ENCODE measurements around the gene UBR4.

Gene UBR4

DNA sequence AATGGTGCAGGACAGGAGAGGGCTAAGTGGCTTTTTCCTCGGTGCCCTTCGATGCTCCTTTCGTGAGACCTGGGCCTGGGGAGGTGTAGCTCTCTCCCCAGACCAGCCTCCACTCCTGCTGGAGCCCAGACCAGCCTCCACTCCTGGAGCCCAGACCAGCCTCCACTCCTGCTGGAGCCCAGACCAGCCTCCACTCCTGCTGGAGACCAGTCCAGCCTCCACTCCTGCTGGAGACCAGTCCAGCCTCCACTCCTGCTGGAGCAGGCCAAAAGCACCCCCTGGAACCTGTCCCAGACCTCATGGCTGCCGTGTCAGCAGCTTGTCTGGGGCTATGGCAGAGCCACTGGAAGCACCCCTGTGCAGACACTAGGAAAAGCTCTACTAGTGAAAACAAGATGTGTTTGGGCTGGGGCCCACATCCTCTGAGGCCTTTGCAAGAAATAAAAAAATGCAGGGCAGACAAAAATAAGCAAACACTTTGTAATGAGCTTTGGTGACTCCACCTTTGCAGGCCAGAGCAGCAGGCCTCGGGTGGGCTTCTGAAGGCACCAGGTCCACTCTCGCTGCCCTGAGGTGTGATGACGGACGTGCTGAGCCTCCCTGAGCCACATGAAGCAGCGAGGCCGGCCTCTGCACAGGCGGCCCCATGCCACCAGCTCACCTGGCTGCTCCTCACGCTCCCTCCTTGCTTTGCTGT lies 137.6 kb downstream of the UBR4 start:
- no peak for DNase-seq (ENCODE audit: low read depth)

DNA sequence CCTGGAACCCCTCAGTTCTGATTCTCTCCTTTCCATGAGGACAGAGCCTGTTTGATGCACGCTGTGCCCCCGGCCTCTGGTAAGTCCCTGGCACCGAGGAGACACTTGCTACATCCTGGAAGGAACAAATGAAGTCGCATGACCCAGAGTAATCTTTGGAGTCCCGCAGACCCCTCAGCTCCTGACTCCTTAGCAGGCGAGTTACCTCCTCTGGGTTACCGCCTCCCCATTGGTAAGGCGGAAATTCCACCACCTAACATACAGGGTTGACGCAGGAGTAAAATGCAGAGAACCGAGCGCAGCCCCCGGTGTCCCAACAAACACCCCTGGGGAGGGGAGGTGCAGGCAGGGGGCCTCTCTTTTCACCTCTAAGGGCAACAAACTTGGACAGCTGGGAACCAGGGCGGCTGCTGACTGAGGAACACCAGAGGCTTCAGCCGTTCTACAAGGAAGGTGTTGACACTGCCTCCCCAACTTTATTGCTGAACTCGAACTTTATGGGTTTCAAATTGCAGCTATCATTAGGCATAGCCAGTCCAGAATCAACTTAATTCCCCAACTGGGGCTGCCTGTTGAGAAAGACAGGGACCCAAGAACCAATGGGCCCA lies 138.3 kb downstream of the UBR4 start:
- DNase-seq (ENCODE audit: low read depth): no peak

DNA sequence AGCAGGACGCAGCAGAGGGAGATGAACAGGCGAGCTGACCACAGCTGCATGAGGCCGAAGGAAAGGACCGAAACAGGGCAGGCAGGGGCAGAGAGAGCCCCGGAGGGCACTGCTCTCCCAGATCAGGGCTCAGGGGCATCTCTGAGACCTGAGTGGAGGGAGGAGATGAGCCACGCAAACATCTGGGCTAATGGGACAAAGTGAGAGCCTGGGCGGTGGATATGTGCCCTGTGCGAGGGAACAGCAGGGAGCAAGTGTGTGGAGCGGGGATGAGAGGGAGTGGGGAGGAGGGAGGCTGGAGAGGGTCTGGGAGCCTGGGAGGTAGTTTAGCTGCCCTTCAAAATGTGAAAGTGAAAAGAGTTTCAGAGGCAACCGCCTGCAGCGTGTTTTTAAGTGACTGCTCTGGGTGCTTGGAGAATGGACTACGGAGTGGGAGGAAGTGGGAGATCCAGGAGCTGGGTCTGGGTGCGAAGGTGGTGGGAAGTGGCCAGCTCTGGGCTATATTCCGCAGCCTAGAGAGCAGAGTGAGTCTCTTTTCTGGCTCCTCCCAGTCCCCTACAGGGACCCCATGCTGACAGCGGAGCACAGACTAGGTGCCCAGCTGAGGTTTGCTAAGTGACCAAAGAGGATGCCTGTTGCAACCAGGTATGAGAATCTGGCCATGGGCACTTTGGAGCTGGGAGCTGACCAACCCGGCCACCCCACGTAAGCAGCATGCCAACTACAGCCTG lies 139.0 kb downstream of the UBR4 start:
- no peak for DNase-seq (ENCODE audit: low read depth)

DNA sequence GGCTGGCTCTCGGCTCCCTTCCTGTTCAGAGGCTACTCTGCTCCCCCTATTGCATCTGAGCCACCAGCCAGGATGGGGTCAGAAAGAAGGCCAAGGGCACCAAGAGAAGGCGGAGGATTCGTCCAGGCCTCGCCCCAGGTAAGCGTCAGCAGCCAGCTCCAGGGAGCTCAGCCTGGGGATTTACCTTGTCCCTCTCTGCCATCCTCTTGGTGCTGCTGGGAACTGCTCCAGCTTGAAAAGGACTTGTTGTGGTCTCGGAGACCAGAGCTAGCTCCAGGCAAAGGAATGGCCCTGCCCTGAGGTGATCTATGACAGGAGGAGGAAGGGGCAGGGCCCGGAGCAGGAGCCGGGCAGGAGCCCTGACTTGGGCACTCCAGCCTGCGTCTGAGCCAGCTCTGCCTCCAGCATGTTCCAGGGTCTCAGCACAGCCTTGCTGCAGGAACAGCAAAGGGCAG lies 139.8 kb downstream of the UBR4 start:
- no peak for DNase-seq (ENCODE audit: low read depth)

DNA sequence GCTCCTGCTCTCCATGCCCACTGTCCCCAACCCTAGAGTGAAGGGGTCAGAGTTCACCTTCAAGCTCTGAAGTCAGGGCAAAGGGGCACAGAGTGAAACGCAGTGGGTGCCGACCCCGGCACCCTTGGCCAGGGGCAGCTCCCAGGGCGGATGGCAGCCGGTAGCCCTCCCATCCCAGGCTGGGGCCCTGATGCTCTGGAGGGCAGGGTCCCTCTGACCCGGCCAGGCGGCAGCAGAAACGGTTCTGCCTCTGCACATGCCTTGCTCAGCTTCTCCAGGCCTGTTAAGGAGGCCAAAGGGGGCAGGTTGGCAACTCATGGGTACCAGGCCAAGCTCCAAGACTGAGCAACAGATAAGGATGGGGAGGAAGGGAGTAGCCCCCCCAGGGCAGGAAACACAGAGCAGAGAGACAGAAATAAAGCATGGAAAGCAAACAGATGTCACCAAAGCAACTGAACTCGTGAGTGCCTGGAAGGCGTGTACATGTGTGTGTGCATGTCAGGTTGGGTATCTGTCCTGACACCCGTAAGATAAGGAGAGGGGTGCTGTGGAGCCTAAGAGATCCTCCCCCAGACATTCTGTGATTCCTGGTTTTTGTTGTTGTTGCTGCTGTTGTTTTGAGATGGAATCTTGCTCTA lies 141.3 kb downstream of the UBR4 start:
- DNase-seq (ENCODE audit: low read depth): no peak

DNA sequence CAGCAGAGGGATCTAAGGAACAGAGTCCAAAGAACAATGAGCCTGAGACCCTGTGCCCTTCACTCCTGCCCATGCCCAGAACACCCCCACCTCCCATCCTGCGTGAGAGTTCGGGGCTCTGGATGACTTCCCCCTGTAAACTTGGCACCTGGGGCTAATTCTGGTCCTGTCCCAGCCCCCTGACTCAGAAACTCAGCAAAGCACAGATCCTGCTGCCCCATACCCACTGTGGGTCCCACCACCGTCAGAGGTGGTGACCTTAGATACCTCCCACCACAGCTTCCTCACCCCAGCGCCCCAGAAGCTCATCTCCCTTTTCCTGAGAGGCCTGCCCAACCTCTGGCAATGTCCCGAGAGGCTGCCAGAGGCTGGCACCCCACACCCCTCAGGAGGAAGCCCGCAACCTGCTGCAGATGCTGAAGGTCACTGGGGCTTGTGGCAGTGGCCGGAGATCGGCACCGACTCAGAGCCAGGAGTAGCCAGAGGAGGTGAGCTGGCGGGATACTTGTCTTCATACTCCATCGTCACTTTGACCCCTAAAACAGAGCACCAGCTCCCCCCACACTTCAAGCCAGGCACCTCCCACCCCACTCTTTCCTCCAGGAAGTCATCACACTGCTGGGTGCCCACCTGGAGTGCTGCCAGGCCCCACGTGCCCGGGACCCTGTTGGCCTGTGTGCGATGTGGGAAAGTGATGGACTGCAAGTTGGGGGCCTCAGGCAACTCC lies 142.0 kb downstream of the UBR4 start:
- DNase-seq (ENCODE audit: low read depth): no peak

DNA sequence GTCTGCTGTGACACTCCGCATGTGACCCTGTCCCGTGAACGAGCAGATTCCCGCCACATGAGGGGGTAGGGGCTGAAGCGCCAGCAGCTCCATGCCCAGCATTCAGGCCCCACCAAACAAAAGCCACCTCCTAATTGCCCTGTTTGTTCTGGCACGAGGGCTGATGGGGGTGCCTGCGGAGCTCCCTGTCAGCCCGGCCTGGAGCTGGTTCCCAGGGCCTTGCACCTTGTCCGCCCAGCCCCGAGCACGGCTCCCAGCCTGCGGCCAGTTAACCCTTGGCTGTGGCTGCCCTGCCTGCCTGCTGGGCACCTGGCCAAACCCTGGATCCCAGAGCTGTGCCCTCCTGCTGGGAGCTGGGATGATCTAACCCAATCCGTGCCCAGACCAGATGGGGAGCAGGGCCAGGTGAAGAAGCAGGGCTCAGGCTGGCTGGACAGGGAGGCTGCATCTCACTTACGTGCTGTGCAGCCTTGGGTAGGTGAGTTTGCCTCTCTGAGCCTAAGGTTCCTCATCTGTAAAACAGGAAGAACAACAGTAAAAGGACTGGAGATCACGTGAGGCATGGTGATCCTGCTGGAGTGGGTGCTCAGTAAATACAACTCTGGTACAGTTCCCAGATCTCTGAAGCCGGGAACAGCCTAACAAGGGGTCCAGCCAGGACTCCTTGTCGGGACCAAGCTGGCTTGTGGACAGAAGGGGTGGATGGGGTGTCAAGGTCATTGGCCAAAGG lies 142.7 kb downstream of the UBR4 start:
- DNase-seq (ENCODE audit: low read depth): no peak

DNA sequence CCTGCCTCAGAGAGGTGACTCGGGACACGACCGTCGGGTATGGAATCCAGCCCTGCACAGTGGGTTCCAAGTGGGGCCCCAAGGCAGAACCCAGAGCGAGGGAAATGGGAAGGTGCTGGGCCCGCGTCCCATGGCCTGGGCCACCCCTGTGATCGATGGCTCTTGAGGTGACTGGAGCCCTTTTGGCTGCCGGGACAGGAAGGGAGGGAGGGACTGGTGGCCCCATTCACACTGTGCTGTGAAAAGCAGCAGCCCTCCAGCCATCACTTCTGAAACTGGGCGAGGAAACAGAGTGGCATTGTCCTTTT lies 143.2 kb downstream of the UBR4 start:
- DNase-seq (ENCODE audit: low read depth): no peak

DNA sequence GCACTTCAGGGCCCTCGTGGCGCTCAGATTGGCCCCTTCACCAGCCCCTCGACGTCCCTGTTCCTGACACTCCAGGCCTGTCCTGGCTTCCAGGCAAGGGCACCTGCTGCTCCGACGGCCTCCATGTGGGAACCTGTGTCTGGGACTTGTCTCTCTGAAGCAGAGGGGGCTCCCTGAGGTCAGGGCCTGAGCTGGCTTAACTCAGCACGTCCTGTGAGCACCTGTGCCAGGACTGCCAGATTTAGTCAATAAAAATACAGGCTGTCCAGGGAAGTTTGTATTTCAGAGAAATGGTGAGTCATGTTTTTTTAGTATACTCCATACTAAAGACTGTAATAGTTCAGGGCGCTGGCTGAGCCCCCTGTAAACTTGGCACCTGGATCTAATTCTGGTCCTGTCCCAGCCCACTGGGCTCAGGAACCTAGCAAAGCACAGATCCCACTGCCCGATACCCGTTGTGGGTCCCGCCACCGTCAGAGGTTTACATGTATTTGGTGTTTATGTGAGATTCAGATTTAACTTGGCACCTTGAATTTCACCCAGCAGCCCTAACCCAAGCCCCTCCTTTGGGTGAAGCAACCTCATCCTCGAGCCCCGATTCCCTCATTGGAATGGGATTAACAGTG lies 143.7 kb downstream of the UBR4 start:
- DNase-seq (ENCODE audit: low read depth): no peak

DNA sequence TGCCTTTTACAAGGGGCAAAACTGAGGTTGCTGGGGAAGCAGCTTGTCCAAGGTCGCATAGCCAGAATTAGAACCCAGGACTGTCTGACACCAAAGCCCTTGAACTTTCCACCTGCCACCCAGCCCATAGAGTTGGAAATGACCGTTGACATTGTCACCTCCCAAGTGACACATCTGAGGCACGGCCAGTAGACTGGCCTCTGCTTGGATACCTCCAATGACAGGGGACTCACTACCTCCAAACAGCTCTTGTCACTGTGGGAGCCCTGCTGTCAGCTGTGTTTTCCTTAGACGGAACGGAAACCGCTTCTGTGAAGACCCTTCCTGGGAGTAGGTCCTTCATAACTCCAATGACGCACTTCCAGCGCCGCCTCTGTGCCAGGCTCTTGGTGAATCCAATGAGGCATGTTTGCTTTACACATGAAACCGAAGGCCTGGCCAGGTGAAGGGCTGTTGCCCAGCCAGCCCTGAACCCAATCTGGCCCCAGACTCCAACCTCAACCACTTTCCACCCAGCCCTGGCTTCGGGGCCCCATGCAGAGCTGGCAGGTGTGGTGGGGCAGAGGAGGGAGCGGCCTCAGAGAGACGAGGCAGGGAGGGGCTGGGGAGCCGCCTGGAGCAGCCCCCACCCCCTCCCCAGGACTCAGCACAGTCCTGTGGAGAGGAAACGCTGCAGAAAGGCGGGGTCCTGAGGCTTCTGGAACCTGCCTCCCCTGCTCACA lies 144.4 kb downstream of the UBR4 start:
- no peak for DNase-seq (ENCODE audit: low read depth)

DNA sequence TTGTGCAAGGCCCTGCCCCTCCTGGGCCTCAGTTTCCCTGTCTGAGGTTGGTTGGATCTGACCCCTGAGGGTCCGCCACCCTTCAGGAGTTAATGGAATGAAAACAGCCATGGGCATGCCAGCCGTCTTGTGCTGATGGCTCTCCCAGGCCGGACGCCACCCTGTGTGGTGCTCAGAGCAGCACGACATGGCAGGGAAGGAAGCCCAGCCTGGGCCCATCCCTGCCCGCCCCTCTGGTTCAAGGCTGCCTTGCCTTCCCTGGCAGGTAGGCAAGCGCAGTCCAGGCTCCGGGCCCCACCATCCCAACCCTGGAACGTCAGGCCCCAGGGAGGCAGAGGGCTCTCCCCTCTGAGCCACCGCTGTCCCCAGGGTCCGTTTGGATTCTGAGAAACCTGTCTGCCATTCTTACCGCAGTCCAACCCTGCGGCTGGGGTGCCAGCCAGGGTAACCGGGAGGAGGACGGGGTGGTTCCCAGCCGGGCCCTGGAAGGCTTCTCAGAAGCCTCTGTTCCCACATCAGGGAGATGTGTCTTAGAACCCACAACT lies 145.1 kb downstream of the UBR4 start:
- no peak for DNase-seq (ENCODE audit: low read depth)

DNA sequence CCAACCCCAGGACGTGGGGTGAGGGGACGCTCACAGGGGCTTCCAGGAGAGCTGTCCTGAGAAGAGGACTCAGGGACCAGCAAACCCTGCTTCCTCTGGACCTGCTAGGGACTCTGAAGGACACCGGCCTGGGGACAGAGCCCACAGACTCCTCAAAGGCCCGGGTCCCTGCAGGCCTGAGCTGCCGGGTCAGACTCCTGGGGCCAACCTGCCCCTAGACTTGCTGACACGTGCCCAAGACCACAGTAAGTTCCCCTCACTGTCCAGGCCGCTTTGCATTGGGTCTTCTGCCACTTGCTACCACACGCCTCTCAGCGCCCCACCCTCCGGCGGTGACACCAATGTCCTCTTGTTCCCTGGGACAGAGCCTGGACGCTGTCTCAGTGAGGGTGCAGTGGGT lies 146.9 kb downstream of the UBR4 start:
- DNase-seq (ENCODE audit: low read depth): no peak

DNA sequence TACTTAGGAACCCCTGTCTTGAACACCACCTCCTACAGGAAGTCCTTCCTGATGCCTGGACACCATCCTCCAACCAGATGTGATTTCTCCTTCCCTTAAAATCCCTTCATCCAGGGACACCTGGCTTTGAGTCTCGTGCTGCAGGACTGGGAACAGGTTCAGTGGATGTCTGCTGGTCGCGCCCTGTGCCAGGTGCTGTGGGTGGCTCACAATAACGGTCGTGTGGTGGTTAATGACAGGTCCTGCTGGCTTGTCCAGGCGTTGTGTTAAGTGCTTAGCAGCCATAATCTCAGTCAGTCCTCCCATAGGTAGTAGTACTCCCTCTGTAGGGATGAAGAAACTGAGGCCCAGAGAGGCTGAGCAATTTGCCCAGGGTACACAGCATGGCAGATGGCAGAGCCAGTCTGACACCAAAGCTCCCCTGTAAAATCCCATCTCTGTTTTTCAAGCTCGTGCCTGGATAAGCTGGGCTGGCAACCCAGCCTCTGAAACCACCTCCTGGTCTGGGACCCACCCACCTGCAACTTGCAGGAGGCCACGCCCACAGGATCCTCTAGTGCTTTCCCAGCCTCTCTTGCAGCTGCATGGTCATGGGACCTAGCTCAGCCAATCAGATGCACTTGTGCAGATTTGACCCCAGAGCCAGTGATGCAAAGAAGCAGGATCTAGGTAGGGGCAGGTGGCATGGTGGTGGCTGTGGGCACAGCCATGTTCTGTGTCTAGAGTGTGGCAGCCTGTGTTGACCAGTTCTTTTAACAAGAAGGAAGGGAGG lies 147.6 kb downstream of the UBR4 start:
- DNase-seq (ENCODE audit: low read depth): no peak

DNA sequence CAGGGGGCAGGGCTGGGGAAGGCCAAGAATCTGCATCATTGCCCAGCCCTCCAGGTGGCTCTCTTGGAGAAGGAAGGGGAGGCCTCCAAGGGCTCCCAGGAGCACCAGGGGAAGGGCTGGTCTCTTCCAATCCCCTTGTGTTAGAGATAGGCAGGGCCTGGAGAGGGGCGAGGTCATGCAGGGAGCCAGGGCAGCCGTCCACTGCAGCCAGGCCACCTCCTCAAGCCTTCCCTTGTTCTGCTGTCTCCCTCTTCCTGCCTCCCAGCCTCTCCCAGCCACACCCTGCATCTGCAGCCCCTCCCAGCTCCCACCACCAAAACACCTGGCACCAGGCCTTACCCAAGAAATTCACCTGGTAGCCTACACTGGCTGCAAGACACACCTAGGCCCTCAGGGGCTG lies 148.3 kb downstream of the UBR4 start:
- DNase-seq (ENCODE audit: low read depth): no peak

DNA sequence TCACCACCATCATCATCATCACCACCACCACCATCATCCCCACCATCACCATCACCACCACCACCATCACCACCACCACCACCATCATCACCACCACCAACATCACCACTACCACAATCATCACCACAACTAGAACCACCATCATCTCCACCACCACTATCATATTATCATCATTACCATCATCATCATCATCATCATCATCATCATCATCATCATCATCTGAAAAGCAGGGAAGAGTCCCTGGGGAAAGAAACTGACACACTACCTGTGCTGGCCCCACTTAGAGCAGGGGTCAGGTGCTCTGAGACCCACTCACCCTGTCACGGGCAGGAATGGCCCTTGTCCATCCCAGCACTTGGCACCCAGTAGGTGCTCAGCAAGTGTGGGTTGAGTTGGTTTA lies 148.7 kb downstream of the UBR4 start:
- no peak for DNase-seq (ENCODE audit: low read depth)

DNA sequence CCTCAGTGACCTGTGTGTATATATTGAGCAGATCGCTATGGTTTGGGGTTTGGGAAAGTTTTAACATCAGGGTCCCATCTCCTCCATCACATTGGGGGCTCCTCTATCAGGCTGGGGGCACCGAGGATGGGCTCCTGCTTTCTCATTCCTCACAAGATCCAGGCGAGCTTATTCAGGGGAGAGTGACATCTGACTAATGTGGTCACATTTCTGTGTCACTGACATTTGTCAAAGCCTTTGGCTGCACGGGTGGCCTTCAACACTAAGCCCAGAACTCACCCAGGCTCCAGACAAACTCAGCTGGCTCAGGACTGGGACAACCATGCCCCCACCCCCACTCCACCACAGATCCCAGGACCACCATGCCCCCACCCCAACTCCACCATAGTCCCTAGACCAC lies 150.3 kb downstream of the UBR4 start:
- no peak for DNase-seq (ENCODE audit: low read depth)

DNA sequence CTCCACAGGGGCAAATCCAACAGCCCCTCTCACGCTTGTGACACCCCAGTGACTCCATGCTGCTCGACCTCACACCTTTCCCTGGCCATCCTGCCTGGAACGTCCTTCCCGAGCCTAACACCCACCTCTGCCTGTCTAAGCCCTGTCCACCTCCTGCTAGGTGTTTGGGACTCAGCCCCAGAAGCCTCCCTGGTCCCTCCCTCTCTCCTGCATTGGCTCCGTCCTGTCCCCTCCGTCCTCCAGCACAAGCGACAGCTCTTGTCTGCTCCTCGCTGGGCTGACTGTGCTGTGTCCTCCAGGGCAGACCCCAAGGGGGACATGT lies 151.6 kb downstream of the UBR4 start:
- DNase-seq (ENCODE audit: low read depth): no peak

DNA sequence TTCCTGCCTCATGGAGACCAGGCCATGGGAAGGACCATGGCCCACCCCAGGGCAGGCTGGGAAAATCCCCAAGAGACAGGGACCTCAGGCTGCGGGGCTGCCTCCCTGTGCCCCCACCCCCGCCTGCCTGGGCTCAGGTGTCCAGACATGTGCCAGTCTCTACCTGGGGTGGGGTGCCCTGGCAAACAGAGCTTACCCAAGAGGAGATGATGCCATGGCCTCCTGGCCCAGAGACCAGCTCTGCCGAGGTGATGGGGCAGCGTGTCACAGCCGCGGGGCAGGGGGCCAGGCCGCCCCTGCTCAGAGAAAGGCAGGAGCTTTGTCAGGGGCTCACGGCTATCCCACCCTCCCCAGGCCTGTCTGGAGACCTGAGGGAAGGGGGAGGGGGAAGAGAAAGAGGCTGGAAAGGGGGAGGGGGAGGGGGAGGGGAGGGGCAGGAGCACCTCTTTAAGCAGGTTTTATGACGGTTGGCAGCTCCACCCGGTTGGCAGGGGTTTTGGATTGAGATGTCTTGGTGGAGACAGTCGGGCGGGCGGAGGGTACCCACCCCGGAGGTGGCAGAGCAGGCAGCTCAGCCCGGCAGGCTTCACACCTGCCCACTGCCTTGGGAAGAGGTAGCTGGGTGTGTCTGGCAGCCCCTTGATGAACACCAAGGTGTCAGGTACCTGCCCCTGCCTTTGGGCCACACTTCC lies 152.1 kb downstream of the UBR4 start:
- no peak for DNase-seq (ENCODE audit: low read depth)

DNA sequence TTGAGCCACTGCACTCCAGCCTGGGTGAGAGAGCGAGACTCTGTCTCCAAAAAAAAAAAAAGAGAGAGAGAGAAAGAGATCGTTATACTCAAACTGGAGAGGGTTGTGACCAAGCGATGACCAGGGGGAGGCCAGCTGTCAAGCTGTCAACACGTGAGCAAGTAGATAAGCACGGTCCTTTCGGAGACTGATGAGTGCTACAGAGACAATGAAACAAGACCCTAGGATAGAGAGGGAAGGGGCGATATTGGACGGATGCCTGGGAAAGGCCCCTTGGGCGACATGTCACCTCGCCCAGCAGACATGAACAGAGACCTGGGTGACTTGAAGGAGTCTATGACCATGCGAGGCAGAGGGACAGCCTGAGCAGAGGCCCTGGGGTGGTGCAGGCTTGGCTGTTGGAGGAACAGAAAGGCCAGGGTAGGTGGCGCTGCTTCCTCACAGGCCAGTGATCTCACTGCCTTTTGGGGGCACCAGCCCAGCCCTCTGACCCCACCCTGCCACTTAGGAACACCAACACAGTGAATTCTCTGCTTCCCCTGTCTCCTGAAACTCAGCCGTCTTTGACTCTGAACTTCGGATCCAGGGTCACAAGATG lies 152.8 kb downstream of the UBR4 start:
- DNase-seq (ENCODE audit: low read depth): no peak

Data from activated T-helper 1 cell treated with Interleukin-2 at 50 U/mL for 16 hours (primary cell).